HepG2 (cell line): ENCODE data around the gene CNNM3. TPM values are rescaled to one million over a fixed set of nuclear protein-coding genes. Genes with fewer than 3 reads are reported as not detected.
A peak's percentile ranks its signal among the peaks of the same experiment; 100 is the strongest.

Experiments
- ARID4A ChIP-seq: sonication (generic); formaldehyde crosslinking; IDR thresholded peaks from 2 replicates; pipeline ENCODE4 v1.5.0; 2020; ENCODE audit warnings: mild to moderate bottlenecking, missing genetic modification reagents, borderline replicate concordance
- BCL3 ChIP-seq: sonication (generic); formaldehyde crosslinking; IDR thresholded peaks from 2 replicates; pipeline ENCODE4 v1.5.1; 2020; ENCODE audit warnings: mild to moderate bottlenecking, missing genetic modification reagents, moderate library complexity
- CERS6 ChIP-seq: sonication (generic); formaldehyde crosslinking; IDR thresholded peaks from 2 replicates; pipeline ENCODE4 v1.5.0; 2020; ENCODE audit warnings: missing genetic modification reagents
- HHEX ChIP-seq: IDR thresholded peaks from 2 replicates; pipeline ENCODE4 v1.6.1; 2016; ENCODE audit warnings: control low read depth
- HNRNPK ChIP-seq: fragments of 200-400 bp; formaldehyde crosslinking; IDR thresholded peaks from 2 replicates; pipeline ENCODE4 v1.6.1; 2018; ENCODE audit warnings: low read length, low read depth, moderate library complexity, mild to moderate bottlenecking; ENCODE audit not compliant: poor library complexity, severe bottlenecking
- HOXD1 ChIP-seq: sonication (generic); formaldehyde crosslinking; IDR thresholded peaks from 2 replicates; pipeline ENCODE4 v1.5.0; 2020; ENCODE audit warnings: missing genetic modification reagents
- JARID2 ChIP-seq: sonication (generic); formaldehyde crosslinking; IDR thresholded peaks from 2 replicates; pipeline ENCODE4 v1.8.1; 2023; ENCODE audit warnings: missing genetic modification reagents, inconsistent platforms; ENCODE audit not compliant: insufficient replicate concordance
- KMT2B ChIP-seq: IDR thresholded peaks from 2 replicates; pipeline ENCODE4 v1.6.1; 2016; ENCODE audit warnings: missing genetic modification reagents, missing compliant biosample characterization
- MAFF ChIP-seq: IDR thresholded peaks from 2 replicates; pipeline ENCODE4 v1.6.1; 2011; ENCODE audit warnings: low read depth, low read length, improper control_type of control experiment
- MBNL3 ChIP-seq: fragments of 250-450 bp; sonication (Bioruptor Pico); conservative IDR thresholded peaks from 2 replicates; pipeline ENCODE4 v1.8.0; 2022; ENCODE audit warnings: mild to moderate bottlenecking, inconsistent platforms
- MIER2 ChIP-seq: IDR thresholded peaks from 2 replicates; pipeline ENCODE4 v1.6.1; 2016; ENCODE audit warnings: missing biosample characterization, missing genetic modification reagents
- MLX ChIP-seq: IDR thresholded peaks from 2 replicates; pipeline ENCODE4 v1.6.1; 2016
- NFRKB ChIP-seq: fragments of 450-650 bp; IDR thresholded peaks from 2 replicates; pipeline ENCODE4 v1.6.1; 2017
- NPAS2 ChIP-seq: sonication (generic); formaldehyde crosslinking; IDR thresholded peaks from 2 replicates; pipeline ENCODE4 v1.8.0; 2022; ENCODE audit warnings: mild to moderate bottlenecking, missing genetic modification reagents, borderline replicate concordance
- TSC22D2 ChIP-seq: sonication (generic); formaldehyde crosslinking; IDR thresholded peaks from 2 replicates; pipeline ENCODE4 v1.5.1; 2020; ENCODE audit warnings: missing genetic modification reagents, mild to moderate bottlenecking, borderline replicate concordance
- ZFP62 ChIP-seq: sonication (generic); formaldehyde crosslinking; IDR thresholded peaks from 2 replicates; pipeline ENCODE4 v1.4.0; 2020; ENCODE audit warnings: missing genetic modification reagents
- ZNF343 ChIP-seq: sonication (generic); formaldehyde crosslinking; IDR thresholded peaks from 2 replicates; pipeline ENCODE4 v1.4.0; 2020; ENCODE audit warnings: mild to moderate bottlenecking, missing genetic modification reagents
- ZNF44 ChIP-seq: sonication (generic); formaldehyde crosslinking; IDR thresholded peaks from 2 replicates; pipeline ENCODE4 v1.5.1; 2020; ENCODE audit warnings: mild to moderate bottlenecking, missing genetic modification reagents
- ZNF562 ChIP-seq: sonication (generic); formaldehyde crosslinking; IDR thresholded peaks from 2 replicates; pipeline ENCODE4 v1.8.0; 2022; ENCODE audit warnings: missing genetic modification reagents, borderline replicate concordance
- ZNF577 ChIP-seq: sonication (generic); formaldehyde crosslinking; IDR thresholded peaks from 2 replicates; pipeline ENCODE4 v1.4.0; 2020; ENCODE audit warnings: mild to moderate bottlenecking, low read depth, missing genetic modification reagents, borderline replicate concordance
- ZNF639 ChIP-seq: conservative IDR thresholded peaks from 2 replicates; pipeline ENCODE4 v1.6.1; 2018; ENCODE audit warnings: missing genetic modification reagents
- ZNF7 ChIP-seq: IDR thresholded peaks from 2 replicates; pipeline ENCODE4 v1.6.1; 2016; ENCODE audit warnings: missing biosample characterization, missing genetic modification reagents
- ZNF761 ChIP-seq: sonication (generic); formaldehyde crosslinking; conservative IDR thresholded peaks from 2 replicates; pipeline ENCODE4 v1.4.0; 2020; ENCODE audit warnings: mild to moderate bottlenecking, missing genetic modification reagents
- polyA plus RNA-seq, 8 experiments: library from polyadenylated mRNA; depleted of rRNA in 3 of 8; stranded (reverse) in 7 of 8; unstranded in 1 of 8; fragments of >200 nt; fragmentation: Illumina TruSeq in 4 of 8; extraction: Trizol in 4 of 8; gene quantifications; 2 replicates each; pipeline versions ENCODE4 v1.2.1 to v1.2.3, GENCODE V29; 2011 to 2016; ENCODE audit warnings: low read depth in 4 of 8, missing spikeins in 1 of 8, mixed read lengths in 1 of 8; ENCODE audit not compliant: insufficient read depth in 1 of 8
- total RNA-seq, 5 experiments: library from RNA; depleted of rRNA; stranded (reverse); fragments of >200 nt; fragmentation: Illumina TruSeq; extraction: Trizol; gene quantifications; 2 replicates each; pipeline ENCODE4 v1.2.3, GENCODE V29; 2016; ENCODE audit warnings: low read depth in 1 of 5

CNNM3 gene
- total and polyA plus RNA-seq, 2 of the 13 experiments (the other 11 are each of a cell fraction or from before 2014, with no cell fraction given), result 21.2 to 27.9 TPM

- TF ChIP-seq HNRNPK (no peak), CERS6 (CRISPR knock-in tag) (no peak), ZNF343 (CRISPR knock-in tag) (peak; percentile 43; the same call in 1 of the 2 replicates), NFRKB (no peak), ZNF7 (CRISPR knock-in tag) (no peak), BCL3 (CRISPR knock-in tag) (0 out of 2 replicates have a peak, but pooled peaks have one; percentile 49), ZNF639 (CRISPR knock-in tag) (peak; percentile 76; the same call in 1 of the 2 replicates), MBNL3 (CRISPR knock-in tag) (no peak), ZFP62 (CRISPR knock-in tag) (no peak), ZNF761 (CRISPR knock-in tag) (peak; percentile 90), HOXD1 (CRISPR knock-in tag) (peak; percentile 96), TSC22D2 (CRISPR knock-in tag) (no peak), ZNF577 (CRISPR knock-in tag) (no peak), NPAS2 (CRISPR knock-in tag) (no peak), ZNF562 (CRISPR knock-in tag) (no peak), MLX (CRISPR knock-in tag) (peak; percentile 94), JARID2 (no peak), ZNF44 (CRISPR knock-in tag) (no peak), ARID4A (CRISPR knock-in tag) (peak; percentile 95), MAFF (0 out of 2 replicates have a peak, but pooled peaks have one; percentile 19), KMT2B (CRISPR knock-in tag) (peak; percentile 83), MIER2 (CRISPR knock-in tag) (peak; percentile 85), HHEX (CRISPR knock-in tag) (peak; percentile 84)
These were observed 3.2 kb downstream of the CNNM3 start (continued) for GRCh38 chr2:96819128-96819875.
